GM23248 (cell line): ENCODE results near the gene LSMEM2. TPM values are rescaled to one million over a fixed set of nuclear protein-coding genes. Genes with fewer than 3 reads are reported as not detected.

ENCODE experiments used
- DNase-seq: peaks from one replicate; pipeline ENCODE4 v3.0.0-alpha.2; 2015
- H2AFZ ChIP-seq: fragments of 200-600 bp; sonication (generic); 2 replicates; pipeline ENCODE4 v1.6.1; 2016; ENCODE audit warnings: antibody characterized with exemption
- H3F3A ChIP-seq: fragments of 200-600 bp; sonication (generic); 2 replicates; pipeline ENCODE4 v1.6.1; 2016; ENCODE audit warnings: mild to moderate bottlenecking, antibody characterized with exemption, mixed run types; ENCODE audit not compliant: insufficient read depth
- H3K27ac ChIP-seq: fragments of 200-600 bp; sonication (generic); 2 replicates; pipeline ENCODE4 v1.5.1; 2016; ENCODE audit warnings: mild to moderate bottlenecking
- H3K27me3 ChIP-seq: fragments of 200-600 bp; sonication (generic); replicated peaks from 2 replicates; pipeline ENCODE4 v1.6.1; 2016; ENCODE audit warnings: mild to moderate bottlenecking; ENCODE audit not compliant: insufficient read depth
- H3K36me3 ChIP-seq: fragments of 200-600 bp; sonication (generic); 2 replicates; pipeline ENCODE4 v1.6.1; 2016; ENCODE audit warnings: low read depth, mild to moderate bottlenecking
- H3K4me1 ChIP-seq: fragments of 200-600 bp; sonication (generic); 2 replicates; pipeline ENCODE4 v1.6.1; 2016; ENCODE audit warnings: mild to moderate bottlenecking; ENCODE audit not compliant: insufficient read depth
- H3K4me2 ChIP-seq: fragments of 200-600 bp; sonication (generic); one replicate; pipeline ENCODE4 v1.6.1; 2016; ENCODE audit warnings: mild to moderate bottlenecking; ENCODE audit not compliant: unreplicated experiment
- H3K4me3 ChIP-seq: fragments of 200-600 bp; sonication (generic); 2 replicates; pipeline ENCODE4 v1.5.1; 2016; ENCODE audit warnings: mild to moderate bottlenecking
- H3K79me2 ChIP-seq: fragments of 200-600 bp; sonication (generic); 2 replicates; pipeline ENCODE4 v1.6.1; 2016; ENCODE audit warnings: mild to moderate bottlenecking; ENCODE audit not compliant: insufficient read depth
- H3K9ac ChIP-seq: fragments of 200-600 bp; sonication (generic); 2 replicates; pipeline ENCODE4 v1.6.1; 2016; ENCODE audit warnings: mild to moderate bottlenecking
- H3K9me2 ChIP-seq: fragments of 200-600 bp; sonication (generic); 2 replicates; pipeline ENCODE4 v1.6.1; 2016; ENCODE audit warnings: mixed run types, mild to moderate bottlenecking, moderate library complexity; ENCODE audit not compliant: insufficient read depth
- H3K9me3 ChIP-seq: fragments of 200-600 bp; sonication (generic); one replicate; pipeline ENCODE4 v1.6.1; 2017; ENCODE audit warnings: low read depth
- H4K20me1 ChIP-seq: fragments of 200-600 bp; sonication (generic); 2 replicates; pipeline ENCODE4 v1.6.0; 2016; ENCODE audit not compliant: insufficient read depth
- EZH2 ChIP-seq: fragments of 200-600 bp; sonication (generic); IDR thresholded peaks from 2 replicates; pipeline ENCODE4 v1.6.1; 2018; ENCODE audit warnings: antibody characterized with exemption, mild to moderate bottlenecking; ENCODE audit not compliant: insufficient read depth, poor library complexity, severe bottlenecking
- EZH2phosphoT487 ChIP-seq: fragments of 200-600 bp; sonication (generic); IDR thresholded peaks from 2 replicates; pipeline ENCODE4 v1.6.1; 2018; ENCODE audit warnings: antibody characterized with exemption, moderate library complexity, mild to moderate bottlenecking, low read depth; ENCODE audit not compliant: insufficient read depth
- WGBS, 2 experiments: methylation state at CpG; one replicate each; pipeline ENCODE4 v1.1.6; 2015 to 2017; ENCODE audit warnings: low lambda C conversion rate in 2 of 2, low coverage in 1 of 2; ENCODE audit errors: missing lambda C conversion rate in 2 of 2; 5-methylcytosine and 5-hydroxymethylcytosine counted together
- in situ Hi-C: fragments of 300-500 bp; cut with MboI; formaldehyde crosslinking; loops from 2 replicates; pipeline ENCODE4 v1.15.0; 2020
- polyA plus RNA-seq: library from polyadenylated mRNA; unstranded; fragments of >200 nt; fragmentation: Nextera tagmentation; extraction: Ambion mirVana; gene quantifications from 2 replicates; pipeline ENCODE4 v1.2.1, GENCODE V29; 2016
- total RNA-seq: library from RNA; depleted of rRNA; stranded (reverse); fragments of >200 nt; shearing (Covaris generic); gene quantifications from 2 replicates; pipeline ENCODE4 v1.2.3, GENCODE V29; 2014

The LSMEM2 gene
- total and polyA plus RNA-seq, 2 experiments from 2014 or later, result not detected

- Histone ChIP-seq H3K4me3 (no peak overlapping the region), H3K9me3 (no peaks in the 10 kb centered on the region), H2AFZ (no peak overlapping the region), H3K36me3 (peaks cover 4% of the 10 kb centered on the region; the same call in 1 of the 2 replicates), H3K27ac (peak overlapping the region; percentile 3; the same call in 1 of the 2 replicates), H3K4me1 (peaks cover 43% of the 10 kb centered on the region), H3K27me3 (no peaks in the 10 kb centered on the region), H4K20me1 (no peaks in the 10 kb centered on the region), H3K4me2 (no peak overlapping the region), H3F3A (peaks cover 24% of the 10 kb centered on the region), H3K9me2 (no peaks in the 10 kb centered on the region), H3K9ac (no peak overlapping the region), H3K79me2 (peaks cover 92% of the 10 kb centered on the region)
- in situ Hi-C loops, result no loop called here
- TF ChIP-seq EZH2phosphoT487, result no peak
- TF ChIP-seq EZH2, result no peak
- DNase-seq, result no peak
- WGBS, 2 experiments, result 81 to 100% methylated on average over 4 of the region's 4 CpGs
Measured at GRCh38 chr3:50250514-50250913, 28.4 kb upstream of the LSMEM2 start.

DNA sequence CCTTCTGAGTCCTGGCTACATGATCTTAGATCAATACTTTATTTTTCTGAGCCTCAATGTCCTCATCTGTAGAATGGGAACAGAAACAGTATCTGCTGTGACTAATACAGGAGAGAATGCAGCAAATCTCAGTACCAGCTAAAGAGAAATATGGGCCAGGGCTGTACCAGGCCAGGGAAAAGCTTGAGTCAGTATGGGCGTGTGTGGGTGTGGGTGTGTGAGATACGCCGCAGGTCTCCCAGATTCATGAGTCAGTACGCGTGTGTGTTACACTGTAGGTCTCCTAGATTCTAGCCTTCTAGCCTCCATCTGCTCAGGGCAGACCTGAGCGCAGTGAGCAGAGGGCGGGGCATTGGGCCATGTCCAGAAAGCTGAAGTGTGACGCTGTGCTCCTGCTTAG lies 27.7 kb upstream of the LSMEM2 start:
- 31 to 39% methylated on average over 8 of the region's 8 CpGs for WGBS, 2 experiments
- peak overlapping the region; percentile 66 for H3K27ac ChIP-seq
- DNase-seq, result peak; percentile 96
- H3K36me3 ChIP-seq, result peaks cover 4% of the 10 kb centered on the region; the same call in 1 of the 2 replicates
- peaks cover 37% of the 10 kb centered on the region for H3K4me1 ChIP-seq
- H3K9me2 ChIP-seq, result no peaks in the 10 kb centered on the region
- TF ChIP-seq EZH2phosphoT487 (no peak), EZH2 (no peak)
- in situ Hi-C loops, result no loop called here
- no peak overlapping the region for H3K4me3 ChIP-seq
- H3K79me2 ChIP-seq, result peaks cover 91% of the 10 kb centered on the region
- no peak overlapping the region for H3K9ac ChIP-seq
- no peaks in the 10 kb centered on the region for H3K27me3 ChIP-seq
- H3F3A ChIP-seq, result peaks cover 18% of the 10 kb centered on the region
- H4K20me1 ChIP-seq, result no peaks in the 10 kb centered on the region
- H3K4me2 ChIP-seq, result no peak overlapping the region
- H2AFZ ChIP-seq, result no peak overlapping the region
- H3K9me3 ChIP-seq, result no peaks in the 10 kb centered on the region

GRCh38 chr3:50254577-50255250 lies 24.2 kb upstream of the LSMEM2 start:
- H3K27me3 ChIP-seq, result no peaks in the 10 kb centered on the region
- no peak overlapping the region for H2AFZ ChIP-seq
- DNase-seq, result peak; percentile 65
- peak overlapping the region; percentile 49 for H3K27ac ChIP-seq
- peaks cover 10% of the 10 kb centered on the region; the same call in 1 of the 2 replicates for H3F3A ChIP-seq
- in situ Hi-C loops, result no loop called here
- no peaks in the 10 kb centered on the region for H3K9me2 ChIP-seq
- H4K20me1 ChIP-seq, result no peaks in the 10 kb centered on the region
- peaks cover 17% of the 10 kb centered on the region for H3K36me3 ChIP-seq
- peaks cover 13% of the 10 kb centered on the region for H3K4me1 ChIP-seq
- no peak for TF ChIP-seq EZH2
- no peak for TF ChIP-seq EZH2phosphoT487
- no peak overlapping the region for H3K4me2 ChIP-seq
- peaks cover 77% of the 10 kb centered on the region for H3K79me2 ChIP-seq
- H3K9me3 ChIP-seq, result no peaks in the 10 kb centered on the region
- 0 out of 2 replicates have a peak overlapping the region, but pooled peaks have one; percentile 26 for H3K9ac ChIP-seq
- 63 to 65% methylated on average over 8 of the region's 8 CpGs for WGBS, 2 experiments
- no peak overlapping the region for H3K4me3 ChIP-seq

DNA sequence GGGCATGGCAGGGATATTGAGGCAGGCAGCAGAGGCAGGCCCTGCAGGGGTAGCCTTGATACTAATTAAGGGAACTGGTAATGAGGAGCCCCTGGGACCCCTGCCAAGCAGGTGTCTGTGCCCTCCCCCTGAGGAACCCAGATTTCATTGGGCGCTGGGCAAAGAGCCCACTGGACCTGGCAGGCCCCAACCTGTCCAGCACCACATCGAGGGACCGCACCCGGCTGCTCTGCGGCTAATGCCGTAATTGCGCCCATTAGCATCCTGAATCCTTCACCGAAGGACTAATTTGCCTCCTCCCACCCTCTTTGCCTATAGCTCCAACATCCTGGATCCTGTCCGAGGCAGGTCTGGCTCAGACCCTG lies 23.7 kb upstream of the LSMEM2 start:
- WGBS, 2 experiments, result 85% methylated on average over 9 of the region's 9 CpGs
- no peak for DNase-seq
- Histone ChIP-seq H3K4me3 (no peak overlapping the region), H3K79me2 (peaks cover 72% of the 10 kb centered on the region), H3K27ac (peak overlapping the region; percentile 49; the same call in 1 of the 2 replicates), H3K27me3 (no peaks in the 10 kb centered on the region), H3K4me2 (no peak overlapping the region), H3K9me2 (no peaks in the 10 kb centered on the region), H3K4me1 (peaks cover 14% of the 10 kb centered on the region), H2AFZ (no peak overlapping the region), H3K9ac (0 out of 2 replicates have a peak overlapping the region, but pooled peaks have one; percentile 26), H4K20me1 (no peaks in the 10 kb centered on the region), H3K36me3 (peaks cover 17% of the 10 kb centered on the region), H3F3A (peaks cover 8% of the 10 kb centered on the region; the same call in 1 of the 2 replicates), H3K9me3 (no peaks in the 10 kb centered on the region)
- in situ Hi-C loops, result no loop called here
- TF ChIP-seq EZH2phosphoT487, result no peak
- TF ChIP-seq EZH2, result no peak
